ENCODE measurements around the gene HCK.

GRCh38 chr20:32029561-32029960, 22.5 kb upstream of the HCK start:
- TF ChIP-seq CTCF (IDR thresholded peaks at IDR 0.05): no peak
- TF ChIP-seq EP300 (IDR thresholded peaks at IDR 0.05): no peak
- TF ChIP-seq POLR2A (IDR thresholded peaks at IDR 0.05): no peak

All from ovary (tissue), 3 donors.